Astrocyte of the cerebellum (primary cell): ENCODE results near the gene AIFM2.
"Not testable (repeated sequence)": the region's sequence is repeated elsewhere in the genome, so short reads cannot be mapped to it uniquely, and the experiment has no call there.

Experiments
- DNase-seq: peaks from one replicate; pipeline ENCODE4 v3.0.0-alpha.2; 2011; ENCODE audit warnings: low read depth
- H3K4me3 ChIP-seq: 2 replicates; pipeline ENCODE4 v1.5.1; 2011; ENCODE audit warnings: mild to moderate bottlenecking, low read depth, low read length, moderate library complexity
- CTCF ChIP-seq: IDR thresholded peaks from 2 replicates; pipeline ENCODE4 v1.5.1; 2012; ENCODE audit warnings: low read length, low read depth, moderate library complexity, mild to moderate bottlenecking; ENCODE audit errors: missing control alignments
- in situ Hi-C: cut with HindIII; loops from 2 replicates; pipeline ENCODE4 v1.10.0; 2017; ENCODE audit warnings: low sequenced_read_pairs

Gene AIFM2

DNA sequence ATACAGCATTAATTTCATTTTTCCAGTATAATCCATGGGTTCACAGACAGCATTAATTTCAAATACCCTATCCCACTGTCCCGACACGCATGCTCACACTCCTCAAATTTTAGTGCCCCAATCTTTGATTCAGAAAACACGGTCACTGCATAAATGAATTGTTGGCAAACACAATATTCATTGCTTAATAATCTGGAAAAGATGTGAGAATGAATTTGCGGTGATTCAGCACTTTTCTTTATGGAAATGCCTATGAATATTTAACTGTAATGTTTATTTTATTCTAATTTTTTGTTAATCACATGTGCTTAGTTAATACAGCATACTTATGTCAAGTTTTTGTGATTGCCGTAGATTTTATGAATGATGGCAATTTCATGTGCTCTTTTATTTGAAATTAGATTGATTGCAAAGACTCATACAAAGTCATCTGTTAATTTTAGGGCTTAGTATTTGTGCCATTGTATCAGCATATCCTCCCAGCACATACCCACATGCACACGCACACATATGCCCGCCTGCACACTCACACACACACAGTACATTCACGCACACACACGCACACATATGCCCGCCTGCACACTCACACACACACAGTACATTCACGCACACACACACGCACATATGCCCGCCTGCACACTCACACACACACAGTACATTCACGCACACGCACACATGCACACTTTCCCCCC, 44.9 kb downstream of the AIFM2 start:
- in situ Hi-C loops, result no loop called here
- DNase-seq, result no peak
- TF ChIP-seq CTCF, result no peak
- H3K4me3 ChIP-seq, result no peak overlapping the region

DNA sequence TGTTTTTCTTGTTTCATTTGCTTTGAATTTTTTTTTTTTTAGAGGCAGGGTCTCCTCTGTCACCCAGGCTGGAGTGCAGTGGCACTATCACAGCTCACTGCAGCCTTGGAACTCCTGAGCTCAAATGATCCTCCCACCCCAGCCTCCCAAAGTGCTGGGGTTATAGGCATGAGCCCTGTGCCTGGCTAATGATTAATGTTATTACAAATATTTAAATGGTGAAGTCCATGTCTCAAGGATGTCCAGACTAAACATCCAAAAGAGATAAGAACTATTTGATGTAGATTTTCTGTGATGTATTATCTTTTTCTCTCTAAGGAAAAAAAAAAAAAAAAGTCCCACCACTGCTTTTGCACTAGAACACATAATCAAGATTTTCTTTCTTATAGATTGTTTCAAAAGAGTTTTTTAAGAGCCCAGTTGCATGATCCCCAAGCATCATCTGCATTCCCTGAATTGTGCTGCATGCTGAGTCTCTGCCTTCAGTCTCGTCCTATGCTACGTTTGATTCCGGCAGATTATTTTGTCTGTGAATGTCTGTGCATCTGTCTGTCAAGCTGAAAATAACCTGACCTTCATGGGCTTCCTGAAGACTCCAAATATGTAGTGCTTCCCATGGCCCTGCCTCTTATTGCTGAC, 46.5 kb downstream of the AIFM2 start:
- TF ChIP-seq CTCF, result no peak
- in situ Hi-C loops, result no loop called here
- DNase-seq, result no peak
- H3K4me3 ChIP-seq, result no peak overlapping the region

DNA sequence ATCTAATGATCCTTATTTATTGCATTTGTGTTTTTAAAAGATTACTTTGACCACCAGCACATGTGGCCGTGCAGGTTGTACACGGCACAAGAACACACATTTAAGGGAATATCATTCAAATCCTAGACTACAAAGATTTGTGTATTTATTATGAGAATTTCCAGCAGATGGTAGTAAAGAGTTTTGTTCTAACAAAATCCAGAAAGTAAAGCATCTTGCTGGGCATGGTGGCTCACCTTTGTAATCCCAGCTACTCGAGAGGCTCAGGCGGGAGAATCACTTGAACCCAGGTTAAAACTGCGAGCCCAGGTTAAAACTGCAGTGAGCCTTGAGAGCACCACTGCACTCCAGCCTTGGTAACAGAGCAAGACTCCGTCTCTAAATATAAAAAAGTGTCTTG, 48.4 kb downstream of the AIFM2 start:
- in situ Hi-C loops, result no loop called here
- no peak for DNase-seq
- H3K4me3 ChIP-seq, result no peak overlapping the region
- no peak for TF ChIP-seq CTCF

DNA sequence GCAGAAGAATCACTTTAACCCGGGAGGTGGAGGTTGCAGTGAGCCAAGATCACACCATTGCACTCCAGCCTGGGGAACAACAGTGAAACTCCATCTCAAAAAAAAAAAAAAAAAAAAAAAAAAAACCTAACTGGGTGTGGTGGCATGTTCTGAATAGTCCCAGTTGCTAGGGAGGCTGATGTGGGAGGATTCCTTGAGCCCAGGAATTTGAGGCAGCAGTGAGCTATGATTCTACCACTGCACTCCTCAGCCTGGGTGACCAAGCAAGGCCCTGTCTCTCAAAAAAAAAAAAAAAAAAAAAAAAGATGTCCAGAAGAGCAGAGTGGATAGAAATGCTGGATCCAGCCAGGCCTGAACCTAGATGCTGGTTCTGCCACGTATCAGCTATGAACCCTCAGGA, 51.8 kb downstream of the AIFM2 start:
- DNase-seq, in situ Hi-C loops, H3K4me3 ChIP-seq: not testable (repeated sequence)

- in situ Hi-C loops, result no loop called here
- H3K4me3 ChIP-seq, result no peak overlapping the region
- no peak for TF ChIP-seq CTCF
- DNase-seq, result no peak
Observed at GRCh38 chr10:70078937-70079336, 53.7 kb downstream of the AIFM2 start.

GRCh38 chr10:70078329-70078728, 54.3 kb downstream of the AIFM2 start:
- no peak for TF ChIP-seq CTCF
- no peak for DNase-seq
- no peak overlapping the region for H3K4me3 ChIP-seq
- in situ Hi-C loops, result no loop called here

DNA sequence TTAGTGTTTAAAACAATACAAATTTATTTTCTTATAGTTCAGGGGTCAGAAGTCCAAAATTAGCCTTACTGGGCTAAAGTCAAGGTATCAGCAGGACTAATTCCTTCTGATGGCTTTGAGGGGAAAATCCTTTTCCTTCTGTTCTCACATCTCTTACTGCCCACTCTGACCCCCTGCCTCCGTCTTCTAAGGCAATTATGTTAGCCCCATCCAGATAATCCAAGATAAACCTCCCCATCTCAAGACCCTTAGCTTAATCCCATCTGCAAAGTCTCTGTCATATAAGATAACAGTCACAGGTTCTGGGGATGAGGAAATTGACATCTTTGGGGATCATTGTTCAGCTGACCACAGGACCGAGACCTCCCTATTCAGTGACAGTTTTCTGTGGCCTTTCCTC, 57.7 kb downstream of the AIFM2 start:
- DNase-seq, result no peak
- H3K4me3 ChIP-seq, result no peak overlapping the region
- no peak for TF ChIP-seq CTCF
- in situ Hi-C loops, result no loop called here
